GM10266 (cell line): ENCODE measurements around the gene TBC1D16.

ENCODE experiments used
- DNase-seq: peaks from one replicate; pipeline ENCODE4 v3.0.0; 2012; ENCODE audit errors: extremely low spot score
- CTCF ChIP-seq: IDR thresholded peaks from 2 replicates; pipeline ENCODE4 v1.5.1; 2012; ENCODE audit warnings: mild to moderate bottlenecking, low read depth; ENCODE audit not compliant: control insufficient read depth, insufficient read depth; ENCODE audit errors: missing control alignments

The TBC1D16 gene

GRCh38 chr17:79888811-79889634, 146.6 kb downstream of the TBC1D16 start:
- DNase-seq = no peak
- TF ChIP-seq CTCF = no peak

GRCh38 chr17:79888009-79888540, 147.6 kb downstream of the TBC1D16 start:
- no peak for TF ChIP-seq CTCF
- no peak for DNase-seq

GRCh38 chr17:79887451-79887991, 148.2 kb downstream of the TBC1D16 start:
- TF ChIP-seq CTCF = no peak

GRCh38 chr17:79883202-79883601, 152.5 kb downstream of the TBC1D16 start:
- no peak for DNase-seq
- no peak for TF ChIP-seq CTCF

More at GRCh38 chr17:79887451-79887991, 148.2 kb downstream of the TBC1D16 start:
- DNase-seq = no peak
